ENCODE results near the gene MEA1.

The MEA1 gene

DNA sequence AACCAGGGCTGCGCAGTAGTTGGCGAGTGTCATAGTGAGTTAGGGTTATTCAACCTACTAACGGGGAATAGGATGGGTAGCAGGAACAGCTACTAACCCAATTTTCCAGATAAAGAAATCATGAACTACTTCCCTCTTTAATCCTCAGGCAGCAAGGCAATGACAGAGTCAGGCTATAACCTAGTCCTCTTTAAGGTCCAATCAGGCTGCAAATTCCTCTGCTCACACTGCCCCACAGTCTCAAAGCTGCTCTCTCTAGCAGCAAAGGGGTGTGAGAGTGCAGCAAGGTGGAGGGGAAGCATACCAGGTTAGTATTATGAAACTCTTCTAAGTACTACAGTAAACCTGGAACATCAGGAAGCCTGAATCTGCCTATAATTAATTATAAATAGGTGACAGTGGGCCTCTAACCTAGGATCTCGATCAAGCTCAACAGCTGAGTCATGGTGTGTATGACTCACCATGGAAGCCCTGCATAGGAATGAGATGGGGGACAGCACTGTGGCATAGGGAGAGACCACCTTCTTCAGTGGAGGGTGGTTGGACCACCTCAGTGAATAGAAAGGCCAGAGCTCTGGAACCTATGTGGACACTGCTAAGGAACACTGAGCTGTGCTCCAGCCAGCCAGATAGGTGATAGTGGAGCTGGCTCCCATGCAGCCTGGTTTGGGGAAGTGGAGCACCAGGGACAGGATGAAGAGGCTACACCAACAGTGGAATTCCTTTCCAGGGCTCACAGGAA is 42.7 kb downstream of the MEA1 start:
- DNase-seq (ENCODE audit: low spot score), result peak; percentile 37

DNA sequence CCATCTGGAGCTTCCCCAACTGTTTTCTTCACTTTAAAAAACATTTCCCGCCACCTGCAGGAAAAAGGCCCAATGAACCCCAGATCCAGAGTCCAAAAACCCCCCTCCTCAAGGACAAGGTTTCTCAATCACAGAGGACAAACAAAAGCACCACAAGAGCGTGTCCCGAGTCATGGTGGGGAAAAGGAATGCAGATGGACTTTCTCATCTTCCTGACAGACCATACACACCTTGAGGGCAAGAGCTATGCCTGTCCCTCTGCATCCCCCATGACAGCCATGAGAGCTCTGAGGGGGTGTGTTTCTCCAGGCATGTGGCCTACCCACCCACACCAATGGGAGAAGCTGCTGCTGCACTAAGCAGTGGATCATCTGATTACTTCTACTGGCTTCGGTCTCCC is 43.8 kb downstream of the MEA1 start:
- DNase-seq (ENCODE audit: low spot score), result no peak

GRCh38 chr6:42969431-42969830 is 44.3 kb downstream of the MEA1 start:
- no peak for DNase-seq (ENCODE audit: low spot score)

- no peak for DNase-seq (ENCODE audit: low spot score)
These were observed 45.0 kb downstream of the MEA1 start for GRCh38 chr6:42968783-42969182.

DNA sequence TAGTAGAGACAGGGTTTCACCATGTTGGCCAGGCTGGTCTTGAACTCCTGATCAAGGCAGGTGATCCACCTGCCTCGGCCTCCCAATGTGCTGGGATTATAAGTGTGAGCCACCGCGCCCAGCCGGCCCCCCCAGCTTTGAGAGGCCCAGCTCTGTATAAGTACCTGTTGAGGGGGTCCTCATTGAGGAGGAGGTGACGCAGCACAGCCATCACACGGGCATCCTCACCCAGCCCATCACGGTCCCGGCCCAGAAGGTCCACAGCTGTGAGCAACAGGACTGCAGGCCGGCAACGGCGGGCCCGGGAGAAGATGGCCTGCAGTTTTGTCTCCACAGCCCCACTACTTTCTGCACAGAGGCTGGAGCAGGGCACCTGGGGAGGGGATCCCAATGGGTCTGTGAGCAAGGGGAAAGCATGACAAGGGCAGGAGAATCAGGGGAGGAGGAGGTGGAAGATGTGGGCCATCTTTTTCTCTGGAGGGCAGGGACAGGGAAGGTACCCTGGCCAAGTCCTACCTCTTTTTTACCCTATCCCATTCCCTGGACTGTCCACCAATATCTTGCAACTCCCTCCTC is 45.5 kb downstream of the MEA1 start:
- no peak for DNase-seq (ENCODE audit: low spot score)

DNA sequence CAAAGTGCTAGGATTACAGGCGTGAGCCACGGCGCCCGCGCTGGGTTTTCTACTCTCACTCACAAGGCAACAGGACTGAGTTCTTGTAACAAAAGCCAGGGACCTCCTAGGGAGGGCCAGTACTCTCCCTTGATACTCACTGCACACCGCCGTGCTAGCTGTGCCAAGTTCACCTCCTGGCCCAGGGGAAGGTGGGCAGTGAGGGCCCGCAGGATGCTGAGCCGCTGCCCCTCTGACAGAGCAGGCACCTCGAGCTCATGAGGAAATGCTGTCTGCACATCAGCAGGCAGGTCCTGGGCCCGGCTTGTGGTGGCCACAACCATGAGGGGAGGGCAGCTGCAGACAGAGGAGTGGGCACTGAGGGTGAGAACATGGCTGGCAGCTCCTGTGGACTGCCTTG is 46.5 kb downstream of the MEA1 start:
- no peak for DNase-seq (ENCODE audit: low spot score)

DNA sequence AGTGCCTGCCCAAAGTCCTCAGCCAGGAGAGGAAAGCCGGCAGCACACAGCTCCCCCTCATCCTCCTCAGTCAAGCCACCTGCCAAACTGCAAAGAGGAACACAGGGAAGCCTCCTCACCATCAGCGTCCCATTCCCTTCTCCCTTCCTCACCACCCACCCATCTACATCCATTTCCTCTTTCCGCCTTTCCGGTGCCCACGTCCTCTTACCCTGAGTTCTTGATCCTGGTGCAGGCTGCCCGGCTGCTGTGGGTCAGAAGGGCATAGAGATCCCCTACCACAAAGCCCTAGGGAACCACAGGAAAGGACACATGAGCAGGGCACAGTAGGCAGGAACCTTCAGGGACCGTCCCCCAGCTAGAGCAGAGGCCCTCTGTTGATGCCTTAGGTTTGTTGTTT is 47.2 kb downstream of the MEA1 start:
- DNase-seq (ENCODE audit: low spot score), result no peak

DNA sequence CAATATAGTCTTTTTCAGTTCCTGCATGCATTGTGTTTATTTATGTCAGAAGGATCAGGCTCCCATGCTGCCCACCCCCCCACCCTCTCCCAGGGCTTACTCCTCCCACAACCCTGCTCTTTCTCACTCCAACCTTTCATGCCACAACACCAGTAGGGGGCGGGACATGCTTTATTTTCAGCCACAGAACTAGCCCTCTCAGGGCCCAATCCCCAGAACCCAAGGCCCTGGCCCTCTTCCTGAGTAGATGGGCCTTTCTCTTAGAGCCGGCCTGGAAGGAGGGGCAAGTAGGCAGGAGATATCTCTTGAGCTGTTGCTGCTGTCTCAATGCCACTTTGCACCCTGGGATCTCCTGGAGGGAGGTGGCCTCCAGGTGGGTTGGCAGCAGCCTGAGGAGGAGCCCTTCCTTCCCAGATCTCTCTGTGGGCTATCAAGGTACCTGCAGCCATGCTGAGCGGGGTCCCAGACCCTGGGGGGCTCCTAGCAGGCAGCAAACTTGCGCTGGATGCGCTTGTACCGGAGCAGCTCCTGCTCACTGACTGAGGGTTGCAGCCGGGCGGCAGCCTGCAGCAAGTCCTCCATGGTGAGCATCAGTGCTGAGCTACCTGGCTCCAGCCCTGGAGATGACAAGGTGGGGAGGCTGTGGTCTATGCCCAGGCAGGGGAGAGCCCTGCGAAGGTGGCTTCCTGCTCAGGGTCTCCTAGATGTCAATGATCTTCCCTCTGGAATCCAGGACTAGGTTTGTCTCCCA is 49.7 kb downstream of the MEA1 start:
- peak; percentile 60 for DNase-seq (ENCODE audit: low spot score)

- no peak for DNase-seq (ENCODE audit: low spot score)
These were observed 50.4 kb downstream of the MEA1 start for GRCh38 chr6:42963179-42963854.

GRCh38 chr6:42962502-42963178 is 51.1 kb downstream of the MEA1 start:
- no peak for DNase-seq (ENCODE audit: low spot score)

- DNase-seq (ENCODE audit: low spot score), result no peak
These were observed 51.6 kb downstream of the MEA1 start for GRCh38 chr6:42962096-42962495.

All from hepatic stellate cell (primary cell).